NCI-H748 (cell line): ENCODE results near the gene OPTC.

ENCODE experiments used
- DNase-seq: peaks from one replicate; lab custom pipeline; 2025; ENCODE audit not compliant: unreplicated experiment; lab: John Stamatoyannopoulos, UW

Gene OPTC

GRCh38 chr1:203490607-203491006, 3.3 kb upstream of the OPTC start:
- no peak for DNase-seq

- no peak for DNase-seq
Measured at GRCh38 chr1:203491664-203492063, 2.3 kb upstream of the OPTC start.

- DNase-seq: no peak
Measured at GRCh38 chr1:203492082-203492747, 1.7 kb upstream of the OPTC start.

- DNase-seq: no peak
Measured at GRCh38 chr1:203492748-203493130, 1.2 kb upstream of the OPTC start.

- DNase-seq: no peak
Measured at GRCh38 chr1:203495845-203496244, 1.9 kb downstream of the OPTC start.

GRCh38 chr1:203497269-203497777, 3.4 kb downstream of the OPTC start:
- DNase-seq: no peak

GRCh38 chr1:203499643-203500278, 5.8 kb downstream of the OPTC start:
- DNase-seq: no peak

- DNase-seq: no peak
Measured at GRCh38 chr1:203500279-203500678, 6.3 kb downstream of the OPTC start.

GRCh38 chr1:203503836-203504235, 9.9 kb downstream of the OPTC start:
- no peak for DNase-seq

GRCh38 chr1:203504400-203505250, 10.7 kb downstream of the OPTC start:
- DNase-seq: peak; percentile 71

GRCh38 chr1:203505526-203506204, 11.7 kb downstream of the OPTC start:
- no peak for DNase-seq

GRCh38 chr1:203506858-203507626, 13.1 kb downstream of the OPTC start:
- no peak for DNase-seq

GRCh38 chr1:203507759-203508158, 13.8 kb downstream of the OPTC start:
- no peak for DNase-seq

GRCh38 chr1:203508463-203509073, 14.6 kb downstream of the OPTC start:
- DNase-seq: no peak

- DNase-seq: no peak
Measured at GRCh38 chr1:203509135-203509534, 15.2 kb downstream of the OPTC start.

GRCh38 chr1:203511513-203511912, 17.6 kb downstream of the OPTC start:
- no peak for DNase-seq

- DNase-seq: no peak
Measured at GRCh38 chr1:203511930-203512329, 18.0 kb downstream of the OPTC start.

GRCh38 chr1:203512517-203512847, 18.5 kb downstream of the OPTC start:
- peak; percentile 29 for DNase-seq

GRCh38 chr1:203512848-203513584, 19.1 kb downstream of the OPTC start:
- peak; percentile 29 for DNase-seq
